CD14-positive monocyte (primary cell): Measurements from ENCODE around the gene CRABP2. TPM values are rescaled to one million over a fixed set of nuclear protein-coding genes. Genes with fewer than 3 reads are reported as not detected.

Experiments
- DNase-seq, 3 donors: peaks; one replicate each; pipeline ENCODE4 v3.0.0-alpha.2; 2011 to 2022
- H2AFZ ChIP-seq: 2 replicates; pipeline ENCODE4 v1.6.0; 2012; ENCODE audit warnings: mild to moderate bottlenecking, low read depth, low read length, inconsistent platforms; ENCODE audit not compliant: insufficient read depth, poor library complexity, severe bottlenecking
- H3K27ac ChIP-seq, 2 donors: 1 replicate in 1 of 2; 2 replicates in 1 of 2; pipeline ENCODE4 v1.5.1; 2012 to 2013; ENCODE audit warnings: low read length in 2 of 2, control low read depth in 1 of 2, inconsistent platforms in 1 of 2, low read depth in 1 of 2, mild to moderate bottlenecking in 1 of 2
- H3K27me3 ChIP-seq, 2 donors: one replicate each; pipeline versions ENCODE4 v1.6.0 to v1.6.1; 2011 to 2013; ENCODE audit warnings: low read length in 2 of 2; ENCODE audit not compliant: control insufficient read depth in 2 of 2, insufficient read depth in 2 of 2
- H3K36me3 ChIP-seq, 2 donors: replicated peaks in 1 of 2; 1 replicate in 1 of 2; 2 replicates in 1 of 2; pipeline versions ENCODE4 v1.5.1 to v1.6.1; 2012 to 2013; ENCODE audit warnings: low read length in 2 of 2, control low read depth in 1 of 2, inconsistent platforms in 1 of 2, mild to moderate bottlenecking in 1 of 2; ENCODE audit not compliant: insufficient read depth in 2 of 2, control insufficient read depth in 1 of 2
- H3K4me1 ChIP-seq, 2 donors: 1 replicate in 1 of 2; 2 replicates in 1 of 2; pipeline versions ENCODE4 v1.5.1 to v1.6.1; 2012 to 2013; ENCODE audit warnings: low read length in 2 of 2, control low read depth in 1 of 2, inconsistent platforms in 1 of 2, mild to moderate bottlenecking in 1 of 2, moderate library complexity in 1 of 2; ENCODE audit not compliant: insufficient read depth in 2 of 2, control insufficient read depth in 1 of 2
- H3K4me2 ChIP-seq: replicated peaks from 2 replicates; pipeline ENCODE3; 2012; ENCODE audit warnings: low read length, moderate library complexity, mild to moderate bottlenecking; ENCODE audit not compliant: poor library complexity, severe bottlenecking; ENCODE audit errors: extremely low read depth
- H3K4me3 ChIP-seq, 3 experiments: fragments of 200-600 bp in 1 of 3; sonication (generic) in 1 of 3; replicated peaks in 1 of 3; 1 replicate in 2 of 3; 2 replicates in 1 of 3; pipeline ENCODE4 v1.5.1; 2011 to 2013; ENCODE audit warnings: low read length in 3 of 3, mild to moderate bottlenecking in 3 of 3, control low read depth in 2 of 3, low read depth in 2 of 3, inconsistent platforms in 1 of 3, moderate library complexity in 1 of 3
- H3K79me2 ChIP-seq: 2 replicates; pipeline ENCODE4 v1.6.0; 2012; ENCODE audit warnings: mild to moderate bottlenecking, control low read depth, inconsistent platforms, low read length, moderate library complexity; ENCODE audit not compliant: insufficient read depth
- H3K9ac ChIP-seq: 2 replicates; pipeline ENCODE4 v1.6.0; 2017; ENCODE audit warnings: low read length, mild to moderate bottlenecking; ENCODE audit not compliant: insufficient read depth, poor library complexity, severe bottlenecking
- H3K9me3 ChIP-seq, 2 donors: replicated peaks in 1 of 2; 1 replicate in 1 of 2; 2 replicates in 1 of 2; pipeline versions ENCODE4 v1.5.1 to v1.6.1; 2012 to 2013; ENCODE audit warnings: low read length in 2 of 2, control low read depth in 1 of 2; ENCODE audit not compliant: control insufficient read depth in 1 of 2, insufficient read depth in 1 of 2
- H4K20me1 ChIP-seq: 2 replicates; pipeline ENCODE4 v1.6.0; 2012; ENCODE audit warnings: mild to moderate bottlenecking, low read length, control low read depth, moderate library complexity; ENCODE audit not compliant: insufficient read depth
- H3K27ac Mint-ChIP-seq, 7 donors: one replicate each; pipeline ENCODE4 v1.8.0; 2020; ENCODE audit warnings: mild to moderate bottlenecking in 7 of 7, mixed read lengths in 7 of 7, moderate library complexity in 6 of 7, inconsistent platforms in 2 of 7
- H3K27me3 Mint-ChIP-seq, 3 donors: one replicate each; pipeline ENCODE4 v1.8.0; 2021 to 2022; ENCODE audit warnings: low read depth in 3 of 3, mild to moderate bottlenecking in 3 of 3, mixed read lengths in 3 of 3, moderate library complexity in 3 of 3, inconsistent platforms in 1 of 3
- H3K36me3 Mint-ChIP-seq, 2 donors: one replicate each; pipeline ENCODE4 v1.8.0; 2020; ENCODE audit warnings: mixed read lengths in 2 of 2, inconsistent platforms in 1 of 2, mild to moderate bottlenecking in 1 of 2
- H3K4me1 Mint-ChIP-seq: one replicate; pipeline ENCODE4 v1.8.0; 2020; ENCODE audit warnings: mild to moderate bottlenecking, mixed read lengths
- H3K4me3 Mint-ChIP-seq, 2 donors: one replicate each; pipeline ENCODE4 v1.8.0; 2020; ENCODE audit warnings: mild to moderate bottlenecking in 2 of 2, mixed read lengths in 2 of 2, moderate library complexity in 1 of 2
- H3K9me3 Mint-ChIP-seq, 7 donors: one replicate each; pipeline ENCODE4 v1.8.0; 2020 to 2022; ENCODE audit warnings: mixed read lengths in 7 of 7, mild to moderate bottlenecking in 6 of 7, moderate library complexity in 6 of 7, inconsistent platforms in 2 of 7
- WGBS: methylation state at CpG from one replicate; pipeline ENCODE4 v1.1.5; 2013; ENCODE audit warnings: missing lambda C conversion rate; ENCODE audit not compliant: insufficient coverage; 5-methylcytosine and 5-hydroxymethylcytosine counted together
- intact Hi-C, 2 donors: fragments of 100-400 bp; cut with micrococcal nuclease; formaldehyde crosslinking; loops; one replicate each; pipeline versions ENCODE4 v1.15.0 to v1.15.1; 2023
- polyA plus RNA-seq, 3 donors: library from polyadenylated mRNA; depleted of rRNA in 1 of 3; unstranded in 2 of 3; stranded (reverse) in 1 of 3; fragments of 300-500 nt in 2 of 3; fragments of >200 nt in 1 of 3; fragmentation: Illumina TruSeq in 2 of 3; gene quantifications; 1 replicate in 2 of 3; 2 replicates in 1 of 3; pipeline ENCODE4 v1.2.3, GENCODE V29; 2012 to 2021
- TF ChIP-seq, protein P1 (sequence below): fragments of 200-600 bp; IDR thresholded peaks from one replicate; pipeline ENCODE4 v1.8.0; 2022; ENCODE audit warnings: antibody characterized with exemption, mild to moderate bottlenecking

The CRABP2 gene
- polyA plus RNA-seq, 3 donors, result 0.23 to 1.8 TPM; not detected in 1

DNA sequence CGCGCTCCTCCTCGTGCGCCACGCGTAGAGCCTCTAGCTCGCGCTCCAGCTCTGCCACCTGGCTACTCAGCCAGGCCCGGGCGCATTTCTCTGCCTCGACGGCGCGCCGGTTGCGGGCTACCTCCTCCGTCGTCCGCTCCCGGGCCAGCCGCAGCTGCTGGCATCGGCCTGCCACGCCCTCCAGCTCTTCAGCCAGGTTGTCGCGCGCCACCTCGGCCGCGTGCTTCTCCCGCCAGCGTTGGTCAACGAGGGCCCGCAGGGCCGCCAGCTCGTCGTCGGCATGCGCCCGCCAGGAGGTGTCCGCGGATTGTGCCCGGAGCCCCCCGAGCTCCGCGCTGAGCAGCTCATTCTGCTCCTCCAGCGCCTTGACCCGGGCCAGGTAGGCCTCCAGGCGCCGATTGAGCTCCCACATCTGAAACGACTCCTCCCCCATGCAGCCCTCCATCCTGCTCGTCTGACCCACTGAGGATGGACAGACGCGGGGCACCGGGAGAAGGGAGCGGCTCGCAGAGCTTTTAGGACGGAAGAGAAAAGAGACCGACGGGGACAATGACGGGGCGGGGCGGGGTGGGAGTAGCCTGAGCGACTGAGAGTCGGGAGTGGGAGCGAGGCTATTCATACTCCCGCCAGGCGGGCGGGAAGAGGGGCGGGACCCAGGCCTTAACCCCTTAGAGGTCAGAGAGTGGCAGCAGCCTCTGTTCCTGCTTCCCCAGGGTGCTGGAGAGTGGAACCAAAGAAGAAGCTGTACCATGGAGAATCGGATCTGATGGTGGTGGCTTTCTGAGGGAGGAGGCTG, 28.4 kb downstream of the CRABP2 start, which contains the start of gene NES:
TSS of gene NES (minus strand) at position 588 of the 796 bp plus-strand sequence. CDS start at position 445, 143 bp downstream.
- Histone ChIP-seq H3K4me3 (no peak within 1 kb of the TSS), H3K9me3 (peaks cover 0 to 11% of the 10 kb centered on the region in 2 donors), H3K4me1 (peaks cover 0 to 7% of the 10 kb centered on the region in 2 donors)

More for the DNA sequence above, 28.4 kb downstream of the CRABP2 start, which contains the start of gene NES:
- H3K36me3 Mint-ChIP-seq, result peaks cover 0 to 4% of the 10 kb centered on the region in 2 donors
- no peak within 1 kb of the TSS for H2AFZ ChIP-seq
- no peak within 1 kb of the TSS for H3K4me2 ChIP-seq
- H3K4me3 Mint-ChIP-seq, result peak within 1 kb of the TSS in 1 of 2 donors; percentile 76
- no peak for DNase-seq
- intact Hi-C loops, result loop anchor here (5.0 to 10.0 kb wide), 2 partner anchors 50 to 52 kb away; no protein-coding TSS in a partner anchor
- no peaks in the 10 kb centered on the region for H3K36me3 ChIP-seq
- 3% methylated on average over 62 of the region's 70 CpGs for WGBS
- H3K27ac Mint-ChIP-seq, result peak within 1 kb of the TSS in 3 of 7 donors; percentile 20 to 65 (median 42)
- H3K4me1 Mint-ChIP-seq, result peaks cover 12% of the 10 kb centered on the region
- H3K27ac ChIP-seq, result no peak within 1 kb of the TSS
- peaks cover 0 to 11% (median 2%) of the 10 kb centered on the region in 7 donors for H3K9me3 Mint-ChIP-seq
- TF ChIP-seq, protein P1, sequence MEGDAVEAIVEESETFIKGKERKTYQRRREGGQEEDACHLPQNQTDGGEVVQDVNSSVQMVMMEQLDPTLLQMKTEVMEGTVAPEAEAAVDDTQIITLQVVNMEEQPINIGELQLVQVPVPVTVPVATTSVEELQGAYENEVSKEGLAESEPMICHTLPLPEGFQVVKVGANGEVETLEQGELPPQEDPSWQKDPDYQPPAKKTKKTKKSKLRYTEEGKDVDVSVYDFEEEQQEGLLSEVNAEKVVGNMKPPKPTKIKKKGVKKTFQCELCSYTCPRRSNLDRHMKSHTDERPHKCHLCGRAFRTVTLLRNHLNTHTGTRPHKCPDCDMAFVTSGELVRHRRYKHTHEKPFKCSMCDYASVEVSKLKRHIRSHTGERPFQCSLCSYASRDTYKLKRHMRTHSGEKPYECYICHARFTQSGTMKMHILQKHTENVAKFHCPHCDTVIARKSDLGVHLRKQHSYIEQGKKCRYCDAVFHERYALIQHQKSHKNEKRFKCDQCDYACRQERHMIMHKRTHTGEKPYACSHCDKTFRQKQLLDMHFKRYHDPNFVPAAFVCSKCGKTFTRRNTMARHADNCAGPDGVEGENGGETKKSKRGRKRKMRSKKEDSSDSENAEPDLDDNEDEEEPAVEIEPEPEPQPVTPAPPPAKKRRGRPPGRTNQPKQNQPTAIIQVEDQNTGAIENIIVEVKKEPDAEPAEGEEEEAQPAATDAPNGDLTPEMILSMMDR, result no peak
- no peaks in the 10 kb centered on the region for H4K20me1 ChIP-seq
- H3K27me3 ChIP-seq, result peaks cover 38 to 91% of the 10 kb centered on the region in 2 donors
- H3K79me2 ChIP-seq, result no peaks in the 10 kb centered on the region
- H3K27me3 Mint-ChIP-seq, result peaks cover 70 to 93% (median 71%) of the 10 kb centered on the region in 3 donors
- no peak within 1 kb of the TSS for H3K9ac ChIP-seq
